ENCODE measurements around the gene VMAC. TPM values are rescaled to one million over a fixed set of nuclear protein-coding genes. Genes with fewer than 3 reads are reported as not detected.

The VMAC gene
- total and polyA plus RNA-seq, 2 donors (not counting 3 experiments of a cell fraction or from before 2014, with no cell fraction given): 4.7 to 6.9 TPM

GRCh38 chr19:5880196-5880595 is 24.5 kb upstream of the VMAC start:
- POLR2A ChIA-PET: no interaction called here
- no peak overlapping the region for H2AFZ ChIP-seq (ENCODE audit: low read depth, low read length)
- H3K27me3 ChIP-seq (ENCODE audit: control insufficient read depth in 2 of 2, insufficient read depth in 2 of 2, low read length in 2 of 2): peaks cover 0 to 3% of the 10 kb centered on the region in 2 experiments
- H3K4me3 ChIP-seq (replicated peaks in 1 of 3; ENCODE audit: insufficient read depth in 1 of 3, low read depth in 1 of 3, low read length in 3 of 3): no peak overlapping the region
- H3K9ac ChIP-seq (replicated peaks; ENCODE audit: extremely low read depth, insufficient read depth, low read length): no peak overlapping the region
- dilution Hi-C loops (cut with MboI; ENCODE audit: extremely low pct_ligation_motif_present, low sequenced_read_pairs): no loop called here
- H3K36me3 ChIP-seq (ENCODE audit: control insufficient read depth in 2 of 2, extremely low read depth in 1 of 2, insufficient read depth in 2 of 2, low read length in 2 of 2): no peaks in the 10 kb centered on the region
- H3K4me2 ChIP-seq (ENCODE audit: insufficient read depth, low read length): no peak overlapping the region
- no peak for FAIRE-seq
- no peaks in the 10 kb centered on the region for H3K79me2 ChIP-seq (ENCODE audit: control insufficient read depth, insufficient read depth, low read length)
- no peaks in the 10 kb centered on the region for H3K4me1 ChIP-seq (ENCODE audit: control insufficient read depth, extremely low read depth, insufficient read depth, low read length)
- H3K9me3 ChIP-seq (replicated peaks; ENCODE audit: control insufficient read depth, insufficient read depth, low read length): no peaks in the 10 kb centered on the region
- CTCF ChIA-PET: interaction anchor here (1.1 kb wide), 1 partner anchor 76 kb away, joined by 3 read pairs; no protein-coding TSS in a partner anchor
- intact Hi-C loops (cut with micrococcal nuclease): no loop called here
- BruUV-seq (replicated peaks): no TSS peak
- no peak overlapping the region for H3K27ac ChIP-seq (ENCODE audit: insufficient read depth, low read depth, low read length)
- TF ChIP-seq GATA2 (IDR thresholded peaks at IDR 0.05; ENCODE audit: insufficient read depth, insufficient read length, low read depth, low read length) (no peak), MAX (IDR thresholded peaks at IDR 0.05; ENCODE audit: insufficient read depth, insufficient read length) (no peak), POLR2A (IDR thresholded peaks at IDR 0.05; ENCODE audit: low read depth, low read length) (no peak), POLR2AphosphoS5 (IDR thresholded peaks at IDR 0.05; ENCODE audit: insufficient read depth, low read depth, low read length) (no peak), MYC (IDR thresholded peaks at IDR 0.05; ENCODE audit: low read depth, low read length) (no peak), CTCF (IDR thresholded peaks at IDR 0.05; ENCODE audit: extremely low read depth in 1 of 2, insufficient read depth in 1 of 2, low read depth in 1 of 2, low read length in 2 of 2) (no peak)
- DNase-seq (ENCODE audit: low read depth, low spot score): no peak
- H3K9me1 ChIP-seq (replicated peaks; ENCODE audit: control insufficient read depth, extremely low read depth, insufficient read depth, low read length): no peaks in the 10 kb centered on the region
- no peaks in the 10 kb centered on the region for H4K20me1 ChIP-seq (replicated peaks; ENCODE audit: control insufficient read depth, extremely low read depth, insufficient read depth, low read length)
